Inflammatory macrophage treated with lipopolysaccharide for 4 hours (primary cell): ENCODE measurements around the gene HECA.
A peak's percentile ranks its signal among the peaks of the same experiment; 100 is the strongest.
"Not testable (repeated sequence)": the region's sequence is repeated elsewhere in the genome, so short reads cannot be mapped to it uniquely, and the experiment has no call there.

Source experiments
- DNase-seq: peaks from one replicate; pipeline ENCODE4 v3.0.0-alpha.2; 2020

Gene HECA

DNA sequence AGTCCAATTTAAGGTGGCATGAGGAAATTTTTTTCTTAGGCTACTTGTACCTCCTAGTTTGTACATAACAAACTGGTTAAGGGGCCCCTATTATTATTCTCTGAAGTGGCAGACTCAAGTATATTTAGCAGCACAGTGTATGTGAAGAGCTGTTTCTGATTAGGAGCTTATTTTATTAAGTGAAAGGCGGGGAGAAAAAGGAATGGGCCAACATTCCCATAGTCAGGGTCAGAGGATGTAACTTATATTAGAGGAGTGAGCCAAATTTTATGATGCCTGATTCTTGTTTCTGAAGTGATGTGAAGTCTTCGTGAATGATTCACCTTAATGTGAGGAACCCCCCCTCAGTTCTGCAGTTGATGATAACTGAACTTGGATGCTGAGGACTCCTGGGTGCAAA, 2.8 kb downstream of the HECA start:
- no peak for DNase-seq

DNA sequence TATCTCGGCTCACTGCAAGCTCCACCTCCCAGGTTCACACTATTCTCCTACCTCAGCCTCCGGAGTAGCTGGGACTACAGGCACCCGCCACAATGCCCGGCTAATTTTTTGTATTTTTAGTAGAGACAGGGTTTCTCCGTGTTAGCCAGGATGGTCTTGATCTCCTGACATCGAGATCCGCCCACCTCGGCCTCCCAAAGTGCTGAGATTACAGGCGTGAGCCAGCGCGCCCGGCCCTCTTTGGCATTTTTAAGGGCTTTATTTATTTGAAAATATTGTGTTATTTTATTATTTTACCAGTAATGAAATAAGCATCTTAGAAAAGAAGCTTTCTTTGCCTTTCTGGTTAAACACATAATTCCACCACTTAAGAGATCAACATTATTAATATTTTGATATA, 6.0 kb downstream of the HECA start:
- not testable (repeated sequence) for DNase-seq

DNA sequence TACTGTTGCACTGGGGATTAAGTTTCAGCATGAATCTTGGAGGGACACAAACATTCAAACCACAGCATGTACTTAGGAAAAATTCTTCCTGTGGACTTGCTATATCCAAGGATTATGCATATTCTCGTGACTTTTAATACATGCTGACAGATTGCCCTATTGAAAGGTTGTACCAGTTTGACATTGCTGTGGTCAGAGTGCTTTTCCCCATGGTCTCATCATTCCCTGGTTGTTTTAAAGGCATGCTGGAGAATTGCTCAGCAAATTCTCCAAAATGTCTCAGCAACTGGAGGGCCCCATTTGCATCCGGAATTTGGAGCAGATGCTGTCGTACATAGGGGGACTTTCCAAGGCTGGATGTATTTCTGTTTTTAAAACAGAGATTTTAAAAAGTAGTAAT, 7.4 kb downstream of the HECA start:
- DNase-seq: no peak

DNA sequence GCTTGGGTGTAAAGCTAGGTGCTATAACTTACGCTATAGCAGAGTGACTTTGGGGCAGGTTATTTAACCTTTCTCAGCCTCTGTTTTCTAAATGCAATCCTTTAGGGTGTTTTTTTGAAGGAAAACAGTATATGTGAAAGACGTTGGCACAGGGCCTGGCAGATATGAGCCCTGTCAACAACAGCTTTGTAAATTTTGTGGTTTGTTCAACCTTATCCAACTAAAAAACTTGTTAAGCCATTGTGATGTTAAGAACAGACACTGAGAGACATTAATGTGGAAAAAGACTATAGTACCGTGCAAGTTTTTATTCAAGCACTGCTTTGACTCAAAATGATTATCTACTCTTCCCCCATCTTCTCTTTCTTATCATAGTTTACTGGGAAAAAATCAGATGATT, 8.2 kb downstream of the HECA start:
- DNase-seq: no peak

DNA sequence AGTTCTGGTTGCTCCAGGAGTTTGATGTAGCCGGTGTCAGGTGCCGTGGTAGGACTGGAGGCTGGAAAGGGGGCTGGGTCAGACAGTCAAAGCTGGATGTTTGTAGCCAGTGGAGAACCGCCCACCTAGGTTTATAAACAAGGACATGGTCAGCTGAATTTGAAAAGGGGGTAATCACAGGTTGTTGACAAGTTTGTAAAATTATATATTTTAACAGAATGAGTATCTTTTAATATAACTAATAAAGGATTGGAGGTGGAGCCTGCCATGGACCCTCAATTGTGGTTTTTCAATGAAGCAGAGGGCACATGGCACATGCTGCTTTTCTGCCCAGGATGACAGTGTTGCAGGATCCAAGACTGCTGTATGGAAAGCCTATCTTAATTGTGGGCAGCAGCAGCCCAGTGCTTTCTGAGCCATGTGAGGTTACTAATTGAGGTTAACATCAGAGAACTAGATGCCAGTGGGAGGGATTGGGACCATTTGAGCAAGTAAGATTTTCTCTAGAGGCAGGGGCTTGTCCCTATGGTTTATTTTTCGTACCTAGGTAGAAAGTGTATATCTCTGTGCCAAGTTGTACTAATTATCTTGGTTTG, 9.7 kb downstream of the HECA start:
- no peak for DNase-seq

DNA sequence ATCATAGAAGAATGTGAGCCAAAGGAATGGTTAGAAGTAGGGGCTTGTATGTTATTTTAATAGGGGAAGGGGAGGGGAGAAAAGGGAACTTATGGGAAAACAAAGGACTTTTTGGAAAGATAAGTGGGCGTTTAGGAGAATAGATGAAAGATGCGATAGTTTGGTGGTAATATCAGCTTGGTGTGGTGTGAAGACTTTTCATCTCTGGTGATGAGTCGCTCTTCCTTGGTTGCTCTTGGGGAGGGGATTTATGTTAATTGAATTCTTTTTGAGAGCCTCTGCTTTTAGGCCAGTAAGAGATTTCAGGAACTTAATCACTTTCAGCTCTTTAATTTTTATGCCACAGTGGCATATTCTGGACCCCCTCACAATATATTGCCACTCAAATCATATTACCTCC, 10.8 kb downstream of the HECA start:
- DNase-seq: no peak

DNA sequence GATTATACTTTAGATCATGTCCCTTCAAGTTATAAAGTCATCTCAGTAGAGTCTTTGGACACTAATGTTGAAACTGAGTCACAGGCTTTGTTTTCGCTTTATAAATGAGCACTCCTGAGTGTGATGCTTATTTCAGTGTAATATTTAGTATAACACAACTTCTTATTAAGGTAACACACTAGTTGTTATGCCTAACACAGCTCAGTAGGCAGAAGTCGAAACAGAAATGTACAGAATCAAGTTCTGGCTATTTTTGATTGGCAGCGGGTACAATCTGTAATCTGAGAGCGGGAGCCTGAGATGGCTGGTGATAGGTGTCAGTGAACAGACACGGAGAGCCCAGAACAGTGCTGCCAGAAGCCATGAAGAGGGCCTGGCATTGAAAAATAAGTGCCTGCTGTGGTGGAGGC, 11.4 kb downstream of the HECA start:
- DNase-seq: no peak

DNA sequence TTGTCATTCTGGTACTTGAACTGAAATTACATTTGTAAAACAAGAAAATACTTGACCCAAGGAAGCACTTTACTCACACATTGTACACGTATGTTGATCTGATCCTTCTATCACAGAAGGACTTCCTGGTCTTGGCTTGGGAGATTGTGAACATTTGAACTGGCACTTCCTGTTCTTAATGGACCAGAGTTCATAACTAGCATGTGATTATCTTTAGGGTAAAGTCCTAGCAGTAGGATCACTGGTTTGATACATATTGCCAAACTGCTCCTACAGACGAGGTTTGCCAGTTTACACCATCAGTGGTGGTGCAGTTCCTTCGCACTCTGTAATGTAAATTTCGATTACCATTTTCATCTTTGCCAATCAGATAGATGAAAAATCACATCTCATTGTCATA, 12.7 kb downstream of the HECA start:
- peak; percentile 71 for DNase-seq

DNA sequence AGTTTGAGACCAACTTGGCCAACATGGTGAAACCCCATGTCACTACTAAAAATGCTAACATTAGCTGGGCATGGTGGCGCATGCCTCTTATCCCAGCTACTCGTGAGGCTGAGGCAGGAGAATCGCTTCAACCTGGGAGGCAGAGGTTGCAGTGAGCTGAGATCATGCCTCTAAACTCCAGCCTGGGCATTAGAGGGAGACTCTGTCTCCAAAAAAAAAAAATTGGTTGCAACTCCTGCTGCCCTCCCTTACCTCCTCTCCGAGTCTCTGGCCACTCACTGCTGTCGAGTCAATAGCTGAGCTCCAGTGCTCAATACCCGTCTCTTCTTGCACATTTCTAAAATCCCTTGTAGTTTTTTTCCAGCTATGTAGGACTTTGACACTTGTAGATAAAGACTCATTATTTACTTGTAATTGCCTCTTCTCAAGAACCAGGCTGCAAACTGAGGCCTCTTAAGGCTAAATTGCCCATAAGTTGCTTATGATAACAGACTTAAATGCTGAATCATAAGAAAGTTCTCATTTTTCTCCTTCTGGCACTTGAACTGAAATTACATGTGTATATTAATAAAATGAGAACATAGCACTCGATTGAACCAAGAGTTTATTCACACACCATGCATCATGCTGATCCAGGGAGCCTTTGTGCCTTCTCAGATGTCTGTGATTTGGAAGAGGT, 13.8 kb downstream of the HECA start:
- no peak for DNase-seq

DNA sequence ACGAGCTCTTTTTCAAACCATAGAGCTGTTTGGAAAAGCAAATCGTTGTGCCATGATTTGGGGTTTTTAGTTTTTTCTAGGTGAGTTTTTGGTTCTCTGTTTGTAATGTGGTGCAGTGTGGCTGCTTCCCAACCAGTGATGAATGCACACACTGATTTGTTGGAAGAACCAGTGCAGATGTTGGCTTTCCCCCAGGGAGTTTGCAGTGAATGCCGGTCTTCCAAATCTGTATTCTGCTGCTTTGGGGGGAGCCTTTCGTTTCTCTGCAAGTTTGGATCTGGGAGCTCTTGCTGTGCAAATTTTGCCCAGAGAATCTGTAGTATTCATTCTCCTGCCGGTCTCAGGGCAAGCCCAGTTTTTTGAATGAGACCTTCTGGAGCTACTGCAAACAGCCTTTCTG, 14.5 kb downstream of the HECA start:
- DNase-seq: no peak

DNA sequence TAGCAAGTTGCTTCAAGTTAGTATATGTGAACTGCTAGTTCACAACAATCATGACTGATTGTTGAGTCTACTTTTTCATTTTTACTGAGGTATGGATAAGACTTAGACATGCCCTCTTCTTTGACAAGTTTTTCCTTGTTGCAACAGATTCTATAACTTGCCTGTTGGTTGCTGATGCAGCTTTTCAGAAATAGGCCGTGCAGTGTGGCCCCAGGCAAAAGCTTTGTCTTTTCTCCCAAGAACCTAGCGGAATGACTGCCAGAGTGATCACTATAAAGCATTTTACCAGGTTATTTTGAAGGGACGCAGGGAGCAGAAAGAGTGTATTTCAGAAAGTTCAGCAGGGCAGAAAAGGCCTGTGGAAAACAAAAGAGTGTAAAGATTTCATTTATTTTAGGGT, 16.0 kb downstream of the HECA start:
- no peak for DNase-seq

DNA sequence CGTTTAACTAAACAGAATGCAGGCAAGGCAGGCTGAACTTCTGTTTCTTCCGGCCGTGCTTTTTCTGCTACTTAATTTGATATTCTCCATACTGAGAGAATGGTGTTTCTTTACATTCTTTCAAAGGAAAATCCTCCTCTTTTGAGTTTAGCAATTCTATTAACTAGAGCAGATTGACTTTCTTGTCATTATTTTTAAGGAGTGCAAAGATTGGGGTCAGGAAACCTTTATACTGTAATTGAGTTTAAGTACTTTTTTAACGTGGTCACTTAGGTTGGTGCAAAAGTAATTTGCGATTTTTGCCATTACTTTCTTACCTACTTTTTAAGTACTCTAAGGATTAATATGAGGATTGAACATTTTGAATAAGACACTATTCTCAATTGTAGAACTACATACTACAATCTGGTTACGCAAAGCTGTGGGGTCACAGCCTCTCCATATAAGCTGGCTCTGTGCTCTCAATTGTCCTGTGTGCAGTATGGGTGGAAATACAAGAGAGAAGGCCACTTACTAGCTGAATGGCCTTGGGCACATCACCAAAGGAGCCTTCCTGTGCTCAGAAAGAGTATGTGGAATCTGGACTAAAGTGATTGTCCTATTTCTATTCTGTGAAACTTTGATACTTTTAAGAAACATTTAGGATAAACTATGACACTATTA, 16.7 kb downstream of the HECA start:
- no peak for DNase-seq

DNA sequence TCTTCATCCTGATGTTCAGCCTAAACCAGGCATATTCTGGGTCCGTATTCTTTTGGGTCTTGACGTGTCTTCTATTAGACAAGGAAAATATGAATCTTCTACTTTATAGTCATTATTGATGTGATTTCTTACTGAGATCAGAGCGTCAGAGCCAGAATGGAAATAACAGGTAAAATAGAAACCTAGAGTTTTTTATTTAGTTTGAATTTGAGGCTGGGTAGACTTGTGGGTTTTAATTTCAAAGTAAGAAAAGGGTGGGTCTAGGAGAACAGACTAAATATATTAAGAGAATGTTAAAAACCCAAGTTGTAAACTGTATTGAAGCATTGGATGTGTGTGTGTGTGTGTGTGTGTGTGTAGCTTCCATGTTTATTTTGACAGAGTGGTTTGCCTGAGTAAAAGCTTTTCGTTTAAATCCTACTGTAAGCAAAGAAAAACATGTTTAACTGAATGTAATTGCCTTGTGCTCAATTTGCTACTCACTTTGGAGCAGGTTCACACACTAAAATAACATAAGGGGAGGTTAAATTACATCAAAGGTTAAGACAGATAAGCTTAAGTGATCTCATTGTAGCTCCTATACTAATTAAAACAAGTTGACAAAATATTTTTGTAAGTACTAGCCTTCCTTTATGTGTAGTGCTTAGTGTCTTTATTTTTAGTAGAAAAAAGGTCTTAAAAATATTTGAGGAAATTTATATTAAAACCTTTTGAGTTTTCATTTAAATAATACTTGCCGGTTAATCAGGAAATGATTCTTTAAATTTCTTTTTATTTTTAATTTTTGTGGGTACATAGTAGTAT, 17.4 kb downstream of the HECA start:
- DNase-seq: no peak

DNA sequence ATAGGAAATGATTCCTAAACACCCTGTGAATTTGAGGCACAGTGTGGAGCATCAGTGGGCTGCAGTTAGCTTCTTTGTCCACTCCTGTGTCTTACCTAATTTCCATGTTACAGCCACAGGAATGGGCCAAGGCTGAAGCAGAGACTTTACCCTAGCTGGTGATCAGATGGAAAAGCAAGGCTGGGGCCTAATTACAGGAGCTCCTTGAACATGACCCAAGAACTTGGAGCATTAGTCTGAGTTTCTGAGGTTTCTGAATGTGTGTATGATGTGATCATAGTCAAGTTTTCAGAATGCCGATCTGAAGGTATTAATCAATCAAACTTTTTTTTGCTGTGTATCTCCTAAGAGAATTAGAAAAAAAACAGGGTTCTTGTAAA, 18.0 kb downstream of the HECA start:
- DNase-seq: no peak

DNA sequence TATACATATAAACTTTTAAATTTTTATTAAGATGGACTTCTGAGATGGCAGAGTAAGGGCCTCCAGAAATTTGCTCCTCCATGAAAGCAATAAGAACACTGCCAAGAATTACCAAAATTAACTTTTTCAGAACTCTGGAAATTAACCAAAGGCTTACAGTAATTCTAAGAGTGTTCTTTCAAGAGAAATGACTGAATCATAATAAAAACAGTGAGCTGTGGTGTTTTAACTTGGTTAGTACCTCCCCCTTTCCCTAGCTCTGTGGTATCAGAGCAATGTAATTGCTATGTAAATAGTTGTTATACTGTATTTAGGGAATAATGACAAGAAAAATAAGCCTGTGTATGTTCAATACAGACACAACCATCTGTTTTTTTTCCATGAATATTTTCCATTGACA, 19.0 kb downstream of the HECA start:
- DNase-seq: no peak

DNA sequence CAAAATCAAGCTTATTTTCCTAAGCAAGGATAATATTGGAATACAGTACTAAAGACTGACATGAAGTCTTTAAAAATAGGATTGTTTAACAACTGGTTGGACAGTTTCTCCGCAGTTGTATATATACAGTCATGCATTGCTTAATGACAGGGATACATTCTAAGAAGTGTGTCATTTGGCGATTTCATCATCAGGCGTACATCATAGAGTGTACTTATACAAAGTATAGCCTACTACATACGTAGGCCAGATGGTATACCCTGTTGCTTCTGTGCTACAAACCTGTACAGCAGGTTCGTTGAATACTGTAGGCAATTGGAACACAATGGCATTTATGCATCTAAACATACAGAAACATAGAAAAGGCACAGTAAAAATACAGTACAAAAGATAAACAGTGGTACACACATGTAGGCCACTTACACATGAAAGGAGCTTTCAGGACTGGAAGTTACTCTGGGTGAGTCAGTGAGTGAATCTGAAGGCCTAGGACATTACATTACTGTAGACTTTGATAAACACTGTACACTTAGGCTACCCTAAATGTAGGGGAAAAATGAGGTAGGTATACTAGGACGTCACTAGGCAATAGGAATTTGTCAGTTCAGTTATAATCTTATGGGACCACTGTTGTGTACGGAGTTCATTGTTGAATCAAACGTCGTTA, 20.1 kb downstream of the HECA start:
- DNase-seq: peak; percentile 85

DNA sequence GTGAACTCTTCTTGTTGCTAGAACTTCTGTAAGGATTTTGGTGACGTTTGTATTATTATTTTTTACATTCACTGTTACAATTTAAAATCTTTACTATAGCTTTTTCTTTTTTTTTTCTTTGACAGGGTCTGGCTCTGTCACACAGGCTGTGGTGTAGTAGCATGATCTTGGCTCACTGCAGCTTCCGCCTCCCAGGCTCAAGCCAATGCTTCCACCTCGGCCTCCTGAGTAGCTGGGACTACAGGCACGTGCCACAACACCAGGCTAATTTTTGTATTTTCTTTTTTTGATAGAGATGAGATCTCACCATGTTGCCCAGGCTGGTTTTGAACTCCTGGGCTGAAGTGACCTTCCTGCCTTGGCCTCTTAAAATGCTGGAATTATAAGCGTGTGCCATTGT, 21.2 kb downstream of the HECA start:
- DNase-seq: no peak

DNA sequence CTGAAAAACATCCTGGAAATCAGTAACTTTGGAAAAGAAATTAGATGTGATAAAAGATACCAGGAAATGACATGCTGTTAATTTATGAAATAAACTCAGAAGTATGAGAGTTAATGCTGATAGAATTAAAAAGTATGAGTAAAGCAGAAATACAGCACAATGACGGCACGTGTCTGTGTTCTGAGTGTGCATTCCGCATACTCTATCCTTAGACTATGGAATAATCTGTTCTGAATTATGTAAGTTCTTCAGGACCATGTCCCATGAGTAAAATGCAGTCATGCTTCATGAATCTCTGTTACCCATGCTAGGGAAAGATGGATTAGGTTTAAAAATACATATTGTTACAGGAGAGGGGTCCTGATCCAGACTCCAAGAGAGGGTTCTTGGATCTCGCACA, 21.7 kb downstream of the HECA start:
- DNase-seq: no peak

DNA sequence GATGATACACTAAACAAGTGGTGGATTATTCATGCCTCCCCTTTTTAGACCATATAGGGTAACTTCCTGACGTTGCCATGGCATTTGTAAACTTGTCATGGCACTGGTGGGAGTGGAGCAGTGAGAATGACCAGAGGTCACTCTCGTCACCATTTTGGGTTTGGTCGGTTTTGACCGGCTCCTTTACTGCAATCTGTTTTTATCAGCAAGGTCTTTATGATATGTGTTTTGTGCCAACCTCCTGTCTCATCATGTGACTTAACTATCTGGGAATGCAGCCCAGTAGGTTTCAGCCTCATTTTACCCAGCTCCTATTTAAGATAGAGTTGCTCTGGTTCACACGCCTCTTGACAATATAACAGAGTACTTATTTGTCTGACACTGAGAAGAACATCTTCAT, 22.2 kb downstream of the HECA start:
- DNase-seq: not testable (repeated sequence)

DNA sequence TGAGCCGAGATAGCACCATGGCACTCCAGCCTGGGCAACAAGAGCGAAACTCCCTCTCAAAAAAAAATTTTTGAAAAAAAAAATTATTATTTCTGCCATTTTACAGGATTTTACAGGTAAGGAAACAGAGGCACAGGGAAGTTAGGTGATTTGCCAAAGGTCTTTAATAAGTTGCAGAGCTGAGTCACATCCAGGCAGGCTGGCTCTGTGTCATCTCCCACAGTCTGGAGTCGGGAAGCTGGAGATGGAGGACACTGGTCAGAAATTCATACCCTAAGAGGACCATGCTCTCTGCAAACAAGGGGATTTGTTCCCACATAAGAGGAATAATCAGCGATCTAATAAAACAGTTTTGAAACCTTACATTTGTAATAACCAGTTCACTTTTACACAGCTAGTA, 24.1 kb downstream of the HECA start:
- DNase-seq: no peak

DNA sequence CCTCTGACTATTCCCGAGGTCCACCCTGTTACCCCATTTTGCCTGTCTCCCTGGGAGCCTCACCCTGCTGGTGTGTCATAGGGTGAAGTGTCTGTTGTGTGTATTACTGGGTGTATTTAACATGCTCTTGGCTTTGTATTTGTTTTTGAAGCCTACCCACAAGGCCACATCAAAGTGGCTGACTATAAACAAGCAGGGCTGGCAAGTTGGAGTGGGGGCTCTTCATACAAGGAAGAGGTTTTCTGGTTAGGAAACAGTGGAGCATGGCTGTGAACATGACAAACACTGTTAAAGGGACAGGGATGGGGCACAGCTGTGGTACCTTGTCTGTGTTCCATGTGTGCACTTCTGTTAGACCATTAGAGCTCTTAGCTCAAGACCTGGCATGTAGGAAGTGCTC, 26.3 kb downstream of the HECA start:
- no peak for DNase-seq

DNA sequence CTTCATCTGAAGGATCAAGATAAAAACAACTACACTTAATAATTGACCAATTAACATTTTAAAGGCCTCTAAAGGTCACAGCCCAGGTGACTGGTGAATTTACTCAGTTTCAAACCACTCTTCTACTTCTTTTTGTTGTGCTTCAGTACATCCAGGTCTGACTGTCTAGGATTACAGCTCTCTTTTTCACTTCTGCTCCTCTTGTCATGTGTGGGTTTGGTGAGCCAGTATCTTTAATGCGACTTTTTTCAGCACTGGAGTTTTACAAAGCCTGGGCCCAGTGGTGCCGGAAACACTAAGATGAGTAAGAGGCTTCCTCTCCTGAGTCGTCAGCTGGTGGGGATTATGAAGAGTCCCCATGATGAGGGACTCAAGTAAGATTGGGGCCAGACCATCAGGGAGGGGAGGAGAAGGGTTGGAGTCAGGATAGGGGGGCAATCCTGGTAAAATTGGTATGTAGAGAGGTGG, 27.0 kb downstream of the HECA start:
- peak; percentile 53 for DNase-seq

DNA sequence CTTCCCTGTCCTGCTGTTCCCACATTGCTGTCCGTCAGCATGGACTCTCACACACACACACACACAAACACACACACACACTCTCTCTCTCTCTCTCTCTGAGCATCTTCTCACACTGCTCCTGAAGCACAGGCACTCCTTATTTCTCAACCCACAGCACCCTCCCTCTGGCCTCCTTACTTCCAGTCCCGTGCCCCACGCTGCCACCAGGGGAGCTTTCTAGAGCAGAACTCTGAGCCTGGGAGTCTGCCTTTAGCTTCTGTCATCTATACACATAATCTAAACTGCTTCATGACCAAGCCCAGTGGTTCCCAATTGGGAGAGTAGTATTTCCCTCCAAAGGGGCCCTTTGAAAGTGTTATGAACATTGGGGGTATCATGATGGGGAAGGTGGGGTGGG, 29.1 kb downstream of the HECA start:
- DNase-seq: no peak
